ENCODE measurements around the gene KLF1. TPM values are rescaled to one million over a fixed set of nuclear protein-coding genes. Genes with fewer than 3 reads are reported as not detected.
"Not testable (repeated sequence)": the region's sequence is repeated elsewhere in the genome, so short reads cannot be mapped to it uniquely, and the experiment has no call there.

Gene KLF1
- polyA plus RNA-seq, 2 of the 4 experiments (the other 2 are of a cell fraction), result not detected

DNA sequence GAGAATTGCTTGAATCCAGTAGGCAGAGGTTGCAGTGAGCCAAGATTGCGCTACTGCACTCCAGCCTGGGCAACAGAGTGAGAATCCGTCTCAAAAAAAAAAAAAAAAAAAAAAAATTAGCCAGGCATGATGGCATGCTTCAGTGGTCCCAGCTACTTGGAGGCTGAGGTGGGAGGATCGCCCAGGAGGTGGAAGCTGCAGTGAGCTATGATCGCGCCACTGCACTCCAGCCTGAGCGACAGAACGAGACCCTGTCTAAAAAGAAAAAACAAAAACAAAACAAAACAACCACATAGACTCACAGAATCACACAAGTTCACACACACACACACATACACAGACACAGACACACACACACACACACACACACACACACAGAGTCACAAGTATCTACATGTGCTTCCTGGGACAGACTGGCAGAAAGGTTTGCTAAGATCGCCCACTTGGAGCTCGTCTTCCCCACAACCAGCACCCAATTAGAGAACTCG is 3.3 kb upstream of the KLF1 start:
- not testable (repeated sequence) for H3K4me3 ChIP-seq; DNase-seq (ENCODE audit: low read depth in 1 of 2, low spot score in 1 of 2); FAIRE-seq; H3K27ac ChIP-seq; H3K9me3 ChIP-seq; H3K4me1 ChIP-seq
- peak overlapping the region; percentile 94 for H3K4me2 ChIP-seq
- 50% methylated on average over 10 of the region's 10 CpGs for WGBS (ENCODE audit: missing lambda C conversion rate)
- 0 out of 6 replicates have a peak, but pooled peaks of 1 of the 2 experiments have one; percentile 1 for ATAC-seq
- CTCF ChIA-PET, result interaction anchor here (0.8 to 1.5 kb wide), 4 partner anchors 9 to 130 kb away, joined by 3 to 6 read pairs (median 4); partner anchors contain the start of gene DNASE2
- POLR2A ChIA-PET, result interaction anchor here (0.6 to 1.8 kb wide), 3 partner anchors 9 to 54 kb away, joined by 3 to 8 read pairs (median 6); partner anchors contain the start of gene DNASE2

DNA sequence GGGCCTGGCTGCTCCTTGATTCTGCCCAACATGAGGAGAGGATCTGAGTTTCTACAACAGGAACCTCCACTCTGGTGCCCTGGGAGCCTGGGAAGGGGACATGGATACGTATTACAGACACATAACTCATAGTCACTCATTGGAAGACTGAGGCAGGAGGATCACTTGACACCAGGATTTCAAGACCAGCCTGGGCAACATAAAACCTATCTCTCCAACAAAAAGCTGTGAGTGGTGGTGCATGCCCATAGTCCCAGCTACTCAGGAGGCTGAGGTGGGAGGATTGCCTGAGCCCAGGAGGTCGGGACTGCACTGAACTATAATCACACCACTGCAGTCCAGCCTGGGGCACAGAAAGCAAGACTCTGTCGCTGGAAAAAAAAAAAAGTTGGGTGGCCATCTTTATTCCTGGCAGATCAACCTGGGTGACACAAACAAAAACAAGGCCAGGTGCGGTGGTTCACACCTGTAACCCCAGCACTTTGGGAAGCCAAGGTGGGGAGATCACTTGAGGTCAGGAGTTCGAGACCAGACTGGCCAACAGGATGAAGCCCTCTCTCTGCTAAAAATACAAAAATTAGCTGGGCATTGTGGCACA is 1.1 kb upstream of the KLF1 start:
- no peak for FAIRE-seq
- 47% methylated on average over 5 of the region's 5 CpGs for WGBS (ENCODE audit: missing lambda C conversion rate)
- CTCF ChIA-PET, result interaction anchor here (0.6 to 0.7 kb wide), 2 partner anchors 27 to 92 kb away, joined by 3 read pairs; no protein-coding TSS in a partner anchor

GRCh38 chr19:12886651-12886968 is 391 bp downstream of the KLF1 start:
- TF ChIP-seq RAD21 (conservative IDR thresholded peaks at IDR 0.05 in 1 of 2, IDR thresholded peaks at IDR 0.05 in 1 of 2) (no peak), REST (IDR thresholded peaks at IDR 0.05) (no peak), HOXA7 (CRISPR knock-in tag; IDR thresholded peaks at IDR 0.05) (no peak), JUN (IDR thresholded peaks at IDR 0.05) (no peak), RARB (CRISPR knock-in tag; IDR thresholded peaks at IDR 0.05) (no peak), KDM5A (IDR thresholded peaks at IDR 0.05) (no peak), ELK1 (IDR thresholded peaks at IDR 0.05; ENCODE audit: low read depth, low read length) (no peak), ZSCAN20 (CRISPR knock-in tag; IDR thresholded peaks at IDR 0.05) (no peak)
- WGBS (ENCODE audit: missing lambda C conversion rate), result 57% methylated on average over 5 of the region's 5 CpGs
- no peak for DNase-seq (ENCODE audit: low read depth in 1 of 2, low spot score in 1 of 2)
- H3K27ac ChIP-seq, result no peak overlapping the region
- FAIRE-seq, result no peak
- CTCF ChIA-PET, result interaction anchor here (0.7 to 4.5 kb wide), 2 partner anchors 14 to 120 kb away, joined by 3 to 17 read pairs; no protein-coding TSS in a partner anchor
- POLR2A ChIA-PET, result no interaction called here
- no peak overlapping the region for H3K4me2 ChIP-seq
- H3K4me1 ChIP-seq, result no peaks in the 10 kb centered on the region; the same call in 2 of the 3 replicates
- H3K4me3 ChIP-seq, result no peak overlapping the region
- H3K9me3 ChIP-seq, result peaks cover 9% of the 10 kb centered on the region; the same call in 2 of the 3 replicates
- ATAC-seq, result no peak

More for the DNA sequence above, 1.1 kb upstream of the KLF1 start:
- H3K4me2 ChIP-seq, result no peak overlapping the region
- POLR2A ChIA-PET, result no interaction called here
- peaks cover 9% of the 10 kb centered on the region; the same call in 2 of the 3 replicates for H3K9me3 ChIP-seq
- H3K27ac ChIP-seq, result no peak overlapping the region
- no peak for ATAC-seq
- DNase-seq (ENCODE audit: low read depth in 1 of 2, low spot score in 1 of 2), result no peak
- no peak for TF ChIP-seq JUNB (IDR thresholded peaks at IDR 0.05)
- no peak for TF ChIP-seq RNF2 (IDR thresholded peaks at IDR 0.05; ENCODE audit: borderline replicate concordance, low read depth)
- TF ChIP-seq CHD4 (IDR thresholded peaks at IDR 0.05; ENCODE audit: borderline replicate concordance), result no peak
- no peak for TF ChIP-seq ESRRA (IDR thresholded peaks at IDR 0.05; ENCODE audit: borderline replicate concordance, low read length)
- TF ChIP-seq ZNF302 (CRISPR knock-in tag; IDR thresholded peaks at IDR 0.05), result no peak
- no peak for TF ChIP-seq CBX8 (IDR thresholded peaks at IDR 0.05)
- no peak for TF ChIP-seq HMGXB4 (CRISPR knock-in tag; IDR thresholded peaks at IDR 0.05; ENCODE audit: borderline replicate concordance)
- no peak for TF ChIP-seq NFE2L2 (conservative IDR thresholded peaks at IDR 0.05; ENCODE audit: low read length)
- no peak for TF ChIP-seq FOXS1 (CRISPR knock-in tag; IDR thresholded peaks at IDR 0.05)
- TF ChIP-seq MAFK (IDR thresholded peaks at IDR 0.05; ENCODE audit: partially characterized antibody), result no peak
- TF ChIP-seq, protein P1, sequence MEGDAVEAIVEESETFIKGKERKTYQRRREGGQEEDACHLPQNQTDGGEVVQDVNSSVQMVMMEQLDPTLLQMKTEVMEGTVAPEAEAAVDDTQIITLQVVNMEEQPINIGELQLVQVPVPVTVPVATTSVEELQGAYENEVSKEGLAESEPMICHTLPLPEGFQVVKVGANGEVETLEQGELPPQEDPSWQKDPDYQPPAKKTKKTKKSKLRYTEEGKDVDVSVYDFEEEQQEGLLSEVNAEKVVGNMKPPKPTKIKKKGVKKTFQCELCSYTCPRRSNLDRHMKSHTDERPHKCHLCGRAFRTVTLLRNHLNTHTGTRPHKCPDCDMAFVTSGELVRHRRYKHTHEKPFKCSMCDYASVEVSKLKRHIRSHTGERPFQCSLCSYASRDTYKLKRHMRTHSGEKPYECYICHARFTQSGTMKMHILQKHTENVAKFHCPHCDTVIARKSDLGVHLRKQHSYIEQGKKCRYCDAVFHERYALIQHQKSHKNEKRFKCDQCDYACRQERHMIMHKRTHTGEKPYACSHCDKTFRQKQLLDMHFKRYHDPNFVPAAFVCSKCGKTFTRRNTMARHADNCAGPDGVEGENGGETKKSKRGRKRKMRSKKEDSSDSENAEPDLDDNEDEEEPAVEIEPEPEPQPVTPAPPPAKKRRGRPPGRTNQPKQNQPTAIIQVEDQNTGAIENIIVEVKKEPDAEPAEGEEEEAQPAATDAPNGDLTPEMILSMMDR (IDR thresholded peaks at IDR 0.05), result no peak
- H3K4me3 ChIP-seq, result no peak overlapping the region
- peaks cover 3% of the 10 kb centered on the region; the same call in 1 of the 3 replicates for H3K4me1 ChIP-seq
